ENCODE results near the gene TREML1. TPM values are rescaled to one million over a fixed set of nuclear protein-coding genes. Genes with fewer than 3 reads are reported as not detected.
"Not testable (repeated sequence)": the region's sequence is repeated elsewhere in the genome, so short reads cannot be mapped to it uniquely, and the experiment has no call there.

The TREML1 gene
- 1 to 10 TPM in 1 of 4 donors, under 1 TPM in 3; 0.52 to 1.2 (median 0.79) TPM for polyA plus RNA-seq (ENCODE audit: insufficient read length in 4 of 4)

DNA sequence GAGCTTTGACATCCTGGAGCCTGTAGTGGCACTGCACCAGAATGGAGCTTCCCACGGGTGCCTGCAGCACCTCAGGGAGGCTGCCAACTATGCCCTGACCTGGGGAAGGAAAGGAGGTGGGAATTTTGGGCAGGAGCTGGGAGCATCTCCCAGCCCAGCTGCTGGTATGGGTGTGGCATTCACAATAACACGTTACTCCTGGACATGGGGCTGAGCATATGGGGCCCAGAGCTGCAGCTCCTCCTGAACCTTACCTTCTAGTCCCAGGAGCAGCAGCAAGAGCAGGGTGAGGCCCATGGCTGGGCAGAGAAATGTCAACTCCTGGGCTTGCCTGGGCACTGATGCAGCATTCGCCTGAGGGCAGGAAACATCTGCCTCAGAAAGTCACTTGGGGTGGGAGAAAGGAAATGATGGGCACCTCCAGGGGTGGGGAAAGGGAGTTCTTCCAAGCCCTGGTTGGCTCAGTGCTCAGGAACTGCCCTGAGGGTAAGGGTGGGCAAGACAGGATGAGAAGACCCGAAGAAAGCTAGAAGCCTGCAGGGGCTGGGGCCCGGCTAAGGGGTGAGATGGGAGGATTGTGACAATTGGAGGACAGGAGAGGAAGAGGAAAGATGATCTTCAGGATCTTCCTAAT lies at the start of gene TREML1:
TREML1 (minus strand) TSS at position 356 of the 634 bp plus-strand sequence; CDS start at position 297, 59 bp downstream.
- no peak for DNase-seq (ENCODE audit: low read depth in 4 of 4, low spot score in 3 of 4)

DNA sequence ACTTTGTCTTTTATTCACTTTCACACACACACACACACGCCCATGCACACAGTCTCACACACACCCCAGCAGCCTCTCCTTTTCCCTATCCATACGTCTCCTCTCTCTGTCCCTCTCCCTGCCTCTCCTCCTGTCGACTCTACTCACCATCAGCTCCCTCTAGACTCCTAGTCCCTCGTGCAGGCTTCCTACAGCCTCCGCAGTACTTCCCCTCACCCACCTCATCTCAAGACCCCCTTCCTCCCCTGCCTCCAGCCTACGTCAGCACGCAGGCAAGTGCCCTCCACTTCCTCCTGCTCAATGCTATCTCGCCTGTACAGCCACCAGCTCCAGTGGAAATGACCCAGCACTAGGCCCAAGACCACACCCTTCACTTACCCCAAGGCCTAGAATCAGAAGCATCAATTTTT lies 47.6 kb upstream of the TREML1 start:
- no peak for DNase-seq (ENCODE audit: low read depth in 4 of 4, low spot score in 3 of 4)

GRCh38 chr6:41200901-41201763 lies 47.0 kb upstream of the TREML1 start, which contains the start of gene TREML2:
TSS of gene TREML2 (minus strand) at chr6:41201149. CDS start at chr6:41201008, 141 bp downstream.
- no peak for DNase-seq (ENCODE audit: low read depth in 4 of 4, low spot score in 3 of 4)

GRCh38 chr6:41200296-41200900 lies 46.3 kb upstream of the TREML1 start:
- DNase-seq (ENCODE audit: low read depth in 4 of 4, low spot score in 3 of 4), result no peak

GRCh38 chr6:41199552-41200246 lies 45.6 kb upstream of the TREML1 start:
- no peak for DNase-seq (ENCODE audit: low read depth in 4 of 4, low spot score in 3 of 4)

- DNase-seq (ENCODE audit: low read depth in 4 of 4, low spot score in 3 of 4), result no peak
Measured at GRCh38 chr6:41197234-41197633, 43.1 kb upstream of the TREML1 start.

DNA sequence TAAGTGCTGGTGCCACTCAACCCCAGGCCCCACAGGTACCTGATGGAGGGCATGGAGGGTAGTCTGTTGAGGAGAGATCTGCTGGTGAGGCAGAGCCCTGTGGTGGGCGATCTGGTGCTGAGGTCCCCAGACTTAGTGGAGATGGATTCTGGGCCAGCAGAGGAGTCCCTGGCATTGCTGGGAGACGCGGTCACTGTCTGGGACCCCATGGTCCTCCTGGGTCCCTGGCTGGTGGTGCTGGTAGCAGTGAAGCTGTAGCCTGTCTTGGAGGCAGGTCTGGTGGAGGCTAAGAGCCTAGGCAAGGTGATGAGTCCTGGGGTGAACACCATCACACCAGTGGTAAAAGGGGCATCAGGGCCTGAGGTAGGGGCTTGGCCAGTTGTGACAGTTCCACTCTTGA lies 40.2 kb upstream of the TREML1 start:
- no peak for DNase-seq (ENCODE audit: low read depth in 4 of 4, low spot score in 3 of 4)

DNA sequence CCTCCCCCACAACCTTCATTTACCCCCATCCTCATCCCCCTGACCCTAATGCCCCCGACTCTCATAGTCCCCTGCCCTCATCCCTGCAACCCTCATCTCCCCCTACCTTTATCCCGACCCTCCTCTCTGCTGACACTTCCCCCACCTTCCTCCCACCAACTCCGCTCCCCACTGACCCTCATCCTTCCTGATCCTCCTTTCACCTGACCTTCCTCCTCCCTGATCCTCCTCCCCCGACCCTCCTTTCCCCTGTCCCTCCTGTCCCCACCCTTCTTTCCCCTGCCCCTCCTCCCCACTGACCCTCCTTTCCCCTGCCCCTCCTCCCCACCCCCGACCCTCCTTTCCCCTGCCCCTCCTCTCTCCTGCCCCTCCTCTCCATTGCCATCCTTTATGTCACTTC lies 39.7 kb upstream of the TREML1 start:
- no peak for DNase-seq (ENCODE audit: low read depth in 4 of 4, low spot score in 3 of 4)

- DNase-seq (ENCODE audit: low read depth in 4 of 4, low spot score in 3 of 4), result no peak
Measured at GRCh38 chr6:41193171-41193734, 39.1 kb upstream of the TREML1 start.

GRCh38 chr6:41191569-41191968 lies 37.4 kb upstream of the TREML1 start:
- no peak for DNase-seq (ENCODE audit: low read depth in 4 of 4, low spot score in 3 of 4)

GRCh38 chr6:41190791-41191190 lies 36.6 kb upstream of the TREML1 start:
- DNase-seq (ENCODE audit: low read depth in 4 of 4, low spot score in 3 of 4), result no peak

DNA sequence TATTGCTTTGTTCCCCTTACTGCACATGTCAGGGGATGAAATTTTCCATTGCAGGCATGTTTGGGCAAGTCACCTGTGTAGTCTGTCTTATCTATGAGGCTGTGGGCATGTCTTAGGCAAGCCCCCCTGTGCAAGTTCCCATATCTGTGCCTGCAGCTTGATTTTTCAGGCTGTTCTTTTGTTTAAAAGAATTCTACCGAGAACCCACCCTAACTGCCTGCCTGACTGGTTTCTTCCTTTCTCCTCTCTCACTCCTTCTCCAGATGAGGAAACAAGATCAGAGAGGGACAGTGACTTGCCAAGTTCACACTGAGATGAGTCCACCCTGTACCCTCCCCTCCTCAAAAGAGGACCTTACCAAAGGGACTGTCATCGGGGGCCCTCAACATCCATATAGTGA lies 35.8 kb upstream of the TREML1 start:
- DNase-seq (ENCODE audit: low read depth in 4 of 4, low spot score in 3 of 4), result no peak

GRCh38 chr6:41189046-41189445 lies 34.9 kb upstream of the TREML1 start:
- DNase-seq (ENCODE audit: low read depth in 4 of 4, low spot score in 3 of 4), result not testable (repeated sequence)

- DNase-seq (ENCODE audit: low read depth in 4 of 4, low spot score in 3 of 4), result no peak
Measured at GRCh38 chr6:41187924-41188886, 34.1 kb upstream of the TREML1 start.

GRCh38 chr6:41186031-41186562 lies 31.9 kb upstream of the TREML1 start:
- DNase-seq (ENCODE audit: low read depth in 4 of 4, low spot score in 3 of 4), result no peak

- no peak for DNase-seq (ENCODE audit: low read depth in 4 of 4, low spot score in 3 of 4)
Measured at GRCh38 chr6:41184761-41185160, 30.6 kb upstream of the TREML1 start.

DNA sequence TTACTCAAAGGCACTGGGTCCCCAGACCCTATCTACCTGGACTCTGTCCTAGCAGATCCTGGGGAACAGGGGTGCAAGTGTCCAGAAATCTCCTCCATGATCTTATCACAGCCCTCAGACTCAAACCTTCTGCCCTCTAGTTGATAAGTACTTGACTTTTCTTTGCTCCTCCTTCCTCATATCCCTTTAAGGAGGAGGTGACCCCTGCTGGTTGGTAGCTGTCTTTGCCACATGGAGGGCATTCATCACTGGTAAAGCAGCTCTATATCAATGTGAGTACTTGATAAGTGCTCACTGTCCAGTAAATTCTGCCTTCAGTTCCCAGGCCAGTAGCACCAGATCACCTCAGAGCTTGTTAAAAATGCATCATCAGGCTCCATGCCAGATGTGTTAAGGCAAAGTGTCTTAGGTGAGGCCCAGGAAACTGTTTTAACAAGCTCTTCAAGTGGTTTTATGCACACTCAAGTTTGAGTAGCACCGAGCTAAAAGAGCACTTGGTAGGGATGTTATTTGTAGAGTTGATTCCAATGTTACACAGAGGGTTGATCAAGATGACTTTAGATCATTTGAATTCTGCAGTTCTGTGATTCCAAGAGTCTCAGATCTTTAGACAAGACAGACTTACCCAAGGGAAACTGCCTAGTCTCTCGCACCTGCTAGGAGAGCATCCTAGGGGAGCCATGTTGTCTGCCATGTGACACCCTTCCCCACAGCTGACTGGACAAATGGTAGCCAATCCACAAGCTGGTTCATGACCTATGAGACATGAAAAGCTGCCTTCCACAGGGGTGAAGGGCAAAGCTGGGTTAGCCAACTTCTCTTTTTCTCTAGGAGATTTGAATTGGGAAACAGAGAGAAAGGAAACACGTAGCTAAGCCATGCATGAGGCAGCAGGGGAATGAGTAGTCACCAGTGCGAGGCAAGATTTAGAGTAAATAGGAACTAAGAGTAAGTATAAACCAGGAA lies 28.2 kb upstream of the TREML1 start:
- peak in 1 of 4 donors; percentile 20 for DNase-seq (ENCODE audit: low read depth in 4 of 4, low spot score in 3 of 4)

DNA sequence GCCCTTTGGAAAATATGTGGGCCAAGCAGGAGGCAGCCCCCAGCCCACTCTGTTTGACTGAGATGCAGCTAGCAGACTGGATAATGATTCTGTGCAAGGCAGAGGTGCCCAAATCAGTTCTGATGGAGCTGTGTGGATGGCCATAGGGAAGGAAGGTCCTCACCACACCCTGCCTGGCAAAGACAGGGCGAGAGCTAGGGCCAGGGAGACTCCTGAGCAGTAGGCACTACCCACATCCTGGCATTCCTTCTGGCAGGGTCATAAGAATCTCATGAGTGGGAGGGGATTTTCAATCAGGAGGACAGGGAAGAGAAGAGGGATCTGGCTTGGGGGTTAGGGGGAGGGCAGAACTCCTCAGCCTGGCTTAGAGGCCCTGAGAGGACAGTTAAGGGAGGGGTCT lies 27.4 kb upstream of the TREML1 start:
- DNase-seq (ENCODE audit: low read depth in 4 of 4, low spot score in 3 of 4), result no peak

Data from right renal pelvis (tissue), 4 donors.